Endothelial cell of umbilical vein (primary cell): ENCODE measurements around the gene CHST15.

ENCODE experiments used
- EZH2 ChIP-seq: IDR thresholded peaks from 2 replicates; pipeline ENCODE4 v1.6.1; 2012; ENCODE audit warnings: borderline replicate concordance, low read depth, mild to moderate bottlenecking, moderate library complexity, low read length, inconsistent platforms; ENCODE audit not compliant: severe bottlenecking
- FOS ChIP-seq: IDR thresholded peaks from 2 replicates; pipeline ENCODE4 v1.6.1; 2011; ENCODE audit warnings: mild to moderate bottlenecking, low read length, moderate library complexity, borderline replicate concordance; ENCODE audit not compliant: insufficient read depth
- GATA2 ChIP-seq: IDR thresholded peaks from 2 replicates; pipeline ENCODE4 v1.7.0; 2011; ENCODE audit warnings: low read depth, mild to moderate bottlenecking, moderate library complexity, mixed read lengths, low read length; ENCODE audit not compliant: insufficient read length, insufficient read depth
- JUN ChIP-seq: IDR thresholded peaks from 2 replicates; pipeline ENCODE4 v1.6.1; 2011; ENCODE audit warnings: borderline replicate concordance, low read depth; ENCODE audit not compliant: insufficient read length, insufficient read depth
- POLR2A ChIP-seq: IDR thresholded peaks from 2 replicates; pipeline ENCODE4 v1.6.1; 2012; ENCODE audit warnings: low read depth, mild to moderate bottlenecking, control low read depth, low read length
- POLR2AphosphoS5 ChIP-seq: IDR thresholded peaks from 2 replicates; pipeline ENCODE4 v1.6.1; 2012; ENCODE audit warnings: low read depth, mild to moderate bottlenecking, control low read depth, low read length, moderate library complexity; ENCODE audit not compliant: insufficient read depth
- TF ChIP-seq, protein P1 (sequence below): IDR thresholded peaks from 2 replicates; pipeline ENCODE4 v1.6.1; 2011; ENCODE audit not compliant: insufficient read depth, insufficient read length
- TF ChIP-seq, protein P2 (sequence below), 2 donors: IDR thresholded peaks; 1 replicate in 1 of 2; 2 replicates in 1 of 2; pipeline ENCODE4 v1.5.1; 2011; ENCODE audit warnings: low read length in 2 of 2, mild to moderate bottlenecking in 2 of 2, moderate library complexity in 2 of 2, control low read depth in 1 of 2, inconsistent platforms in 1 of 2, low read depth in 1 of 2; ENCODE audit not compliant: insufficient read depth in 1 of 2; ENCODE audit errors: extremely low read depth in 1 of 2

DNA sequence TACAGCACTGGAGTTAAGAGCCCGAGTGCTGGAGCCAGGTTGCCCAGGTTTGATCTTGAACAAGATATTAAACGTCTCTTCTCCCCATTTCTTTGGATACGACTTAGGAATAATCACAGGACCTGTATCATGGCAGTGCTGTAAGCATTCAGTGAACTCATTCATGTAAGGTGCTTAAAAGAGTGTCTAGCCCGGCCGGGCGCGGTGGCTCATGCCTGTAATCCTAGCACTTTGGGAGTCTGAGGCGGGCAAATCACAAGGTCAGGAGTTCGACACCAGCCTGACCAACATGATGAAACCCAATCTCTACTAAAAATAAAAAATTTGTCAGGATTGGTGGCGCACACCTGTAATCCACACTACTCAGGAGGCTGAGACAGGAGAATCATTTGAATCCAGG is 40.8 kb downstream of the CHST15 start:
- TF ChIP-seq POLR2A: no peak
- TF ChIP-seq EZH2: no peak
- TF ChIP-seq POLR2AphosphoS5: no peak
- TF ChIP-seq, protein P1, sequence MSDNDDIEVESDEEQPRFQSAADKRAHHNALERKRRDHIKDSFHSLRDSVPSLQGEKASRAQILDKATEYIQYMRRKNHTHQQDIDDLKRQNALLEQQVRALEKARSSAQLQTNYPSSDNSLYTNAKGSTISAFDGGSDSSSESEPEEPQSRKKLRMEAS: no peak
- TF ChIP-seq, protein P2, sequence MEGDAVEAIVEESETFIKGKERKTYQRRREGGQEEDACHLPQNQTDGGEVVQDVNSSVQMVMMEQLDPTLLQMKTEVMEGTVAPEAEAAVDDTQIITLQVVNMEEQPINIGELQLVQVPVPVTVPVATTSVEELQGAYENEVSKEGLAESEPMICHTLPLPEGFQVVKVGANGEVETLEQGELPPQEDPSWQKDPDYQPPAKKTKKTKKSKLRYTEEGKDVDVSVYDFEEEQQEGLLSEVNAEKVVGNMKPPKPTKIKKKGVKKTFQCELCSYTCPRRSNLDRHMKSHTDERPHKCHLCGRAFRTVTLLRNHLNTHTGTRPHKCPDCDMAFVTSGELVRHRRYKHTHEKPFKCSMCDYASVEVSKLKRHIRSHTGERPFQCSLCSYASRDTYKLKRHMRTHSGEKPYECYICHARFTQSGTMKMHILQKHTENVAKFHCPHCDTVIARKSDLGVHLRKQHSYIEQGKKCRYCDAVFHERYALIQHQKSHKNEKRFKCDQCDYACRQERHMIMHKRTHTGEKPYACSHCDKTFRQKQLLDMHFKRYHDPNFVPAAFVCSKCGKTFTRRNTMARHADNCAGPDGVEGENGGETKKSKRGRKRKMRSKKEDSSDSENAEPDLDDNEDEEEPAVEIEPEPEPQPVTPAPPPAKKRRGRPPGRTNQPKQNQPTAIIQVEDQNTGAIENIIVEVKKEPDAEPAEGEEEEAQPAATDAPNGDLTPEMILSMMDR (IDR thresholded peaks at IDR 0.05; ENCODE audit: extremely low read depth in 1 of 2, insufficient read depth in 1 of 2, low read depth in 1 of 2, low read length in 2 of 2): no peak
- TF ChIP-seq GATA2: no peak
- no peak for TF ChIP-seq JUN
- TF ChIP-seq FOS: no peak
